HepG2 (cell line): ENCODE data around the gene BSND. TPM values are rescaled to one million over a fixed set of nuclear protein-coding genes. Genes with fewer than 3 reads are reported as not detected.

Source experiments
- FOXO1 ChIP-seq: sonication (generic); formaldehyde crosslinking; IDR thresholded peaks from 2 replicates; pipeline ENCODE4 v1.4.0; 2020; ENCODE audit warnings: missing genetic modification reagents
- MIER2 ChIP-seq: IDR thresholded peaks from 2 replicates; pipeline ENCODE4 v1.6.1; 2016; ENCODE audit warnings: missing biosample characterization, missing genetic modification reagents
- NFKB2 ChIP-seq: sonication (generic); formaldehyde crosslinking; IDR thresholded peaks from 2 replicates; pipeline ENCODE4 v1.4.0; 2020; ENCODE audit warnings: missing genetic modification reagents, borderline replicate concordance
- PATZ1 ChIP-seq: sonication (generic); formaldehyde crosslinking; IDR thresholded peaks from 2 replicates; pipeline ENCODE4 v1.4.0; 2020; ENCODE audit warnings: missing genetic modification reagents
- POLR2A ChIP-seq, 2 experiments: IDR thresholded peaks; 2 replicates each; pipeline ENCODE4 v1.6.1; 2011; ENCODE audit warnings: low read depth in 2 of 2, low read length in 2 of 2, mild to moderate bottlenecking in 1 of 2, moderate library complexity in 1 of 2; ENCODE audit not compliant: insufficient read depth in 1 of 2
- RNF2 ChIP-seq: fragments of 450-650 bp; conservative IDR thresholded peaks from 2 replicates; pipeline ENCODE4 v1.6.1; 2016; ENCODE audit warnings: low read depth
- SAP130 ChIP-seq: IDR thresholded peaks from 2 replicates; pipeline ENCODE4 v1.6.1; 2016; ENCODE audit warnings: low read depth
- SP4 ChIP-seq: sonication (generic); formaldehyde crosslinking; IDR thresholded peaks from 2 replicates; pipeline ENCODE4 v1.8.1; 2023; ENCODE audit warnings: mild to moderate bottlenecking, missing genetic modification reagents
- TARDBP ChIP-seq: sonication (generic); formaldehyde crosslinking; IDR thresholded peaks from 2 replicates; pipeline ENCODE4 v1.8.0; 2022; ENCODE audit warnings: mild to moderate bottlenecking, missing genetic modification reagents
- TCF7L2 ChIP-seq: IDR thresholded peaks from 2 replicates; pipeline ENCODE4 v1.6.1; 2011; ENCODE audit warnings: mild to moderate bottlenecking, low read depth, low read length, moderate library complexity
- TEAD3 ChIP-seq: optimal IDR thresholded peaks from 2 replicates; pipeline ENCODE3; 2016; ENCODE audit warnings: borderline replicate concordance
- ZBED4 ChIP-seq: sonication (generic); formaldehyde crosslinking; IDR thresholded peaks from 2 replicates; pipeline ENCODE4 v1.4.0; 2020; ENCODE audit warnings: missing genetic modification reagents, borderline replicate concordance
- ZBTB7A ChIP-seq: sonication (generic); formaldehyde crosslinking; IDR thresholded peaks from 2 replicates; pipeline ENCODE4 v1.8.0; 2022; ENCODE audit warnings: mild to moderate bottlenecking, missing genetic modification reagents
- ZFX ChIP-seq: sonication (generic); formaldehyde crosslinking; IDR thresholded peaks from 2 replicates; pipeline ENCODE4 v1.4.0; 2020; ENCODE audit warnings: mild to moderate bottlenecking, low read depth, missing genetic modification reagents, moderate library complexity
- ZNF18 ChIP-seq: sonication (generic); formaldehyde crosslinking; IDR thresholded peaks from 2 replicates; pipeline ENCODE4 v1.8.0; 2022; ENCODE audit warnings: mild to moderate bottlenecking, missing genetic modification reagents; ENCODE audit not compliant: insufficient replicate concordance
- ZNF205 ChIP-seq: IDR thresholded peaks from 2 replicates; pipeline ENCODE4 v1.6.1; 2018; ENCODE audit warnings: missing biosample characterization, missing genetic modification reagents
- ZNF224 ChIP-seq: sonication (generic); formaldehyde crosslinking; IDR thresholded peaks from 2 replicates; pipeline ENCODE4 v1.5.0; 2020; ENCODE audit warnings: mild to moderate bottlenecking, missing genetic modification reagents
- ZNF280B ChIP-seq: sonication (generic); formaldehyde crosslinking; IDR thresholded peaks from 2 replicates; pipeline ENCODE4 v1.5.0; 2020; ENCODE audit warnings: missing genetic modification reagents, mild to moderate bottlenecking, borderline replicate concordance
- ZNF704 ChIP-seq: sonication (generic); formaldehyde crosslinking; IDR thresholded peaks from 2 replicates; pipeline ENCODE4 v1.8.1; 2023; ENCODE audit warnings: mild to moderate bottlenecking, inconsistent platforms, moderate library complexity, missing genetic modification reagents, borderline replicate concordance
- ZSCAN29 ChIP-seq: sonication (generic); formaldehyde crosslinking; conservative IDR thresholded peaks from 2 replicates; pipeline ENCODE4 v1.4.0; 2020; ENCODE audit warnings: mild to moderate bottlenecking, missing genetic modification reagents
- polyA plus RNA-seq, 8 experiments: library from polyadenylated mRNA; depleted of rRNA in 3 of 8; stranded (reverse) in 7 of 8; unstranded in 1 of 8; fragments of >200 nt; fragmentation: Illumina TruSeq in 4 of 8; extraction: Trizol in 4 of 8; gene quantifications; 2 replicates each; pipeline versions ENCODE4 v1.2.1 to v1.2.3, GENCODE V29; 2011 to 2016; ENCODE audit warnings: low read depth in 4 of 8, missing spikeins in 1 of 8, mixed read lengths in 1 of 8; ENCODE audit not compliant: insufficient read depth in 1 of 8
- total RNA-seq, 5 experiments: library from RNA; depleted of rRNA; stranded (reverse); fragments of >200 nt; fragmentation: Illumina TruSeq; extraction: Trizol; gene quantifications; 2 replicates each; pipeline ENCODE4 v1.2.3, GENCODE V29; 2016; ENCODE audit warnings: low read depth in 1 of 5

The BSND gene
- total and polyA plus RNA-seq, 2 of the 13 experiments (the other 11 are each of a cell fraction or from before 2014, with no cell fraction given) = not detected

GRCh38 chr1:55021942-55022546, 23.3 kb downstream of the BSND start (continued):
- no peak for TF ChIP-seq TARDBP (CRISPR knock-in tag)
- peak; percentile 30; the same call in 1 of the 2 replicates for TF ChIP-seq SAP130
- no peak for TF ChIP-seq ZNF18 (CRISPR knock-in tag)
- peak; percentile 52; the same call in 1 of the 2 replicates for TF ChIP-seq MIER2 (CRISPR knock-in tag)
- peak; percentile 32 for TF ChIP-seq TEAD3 (CRISPR knock-in tag)
- TF ChIP-seq SP4 (CRISPR knock-in tag) = peak; percentile 69
- TF ChIP-seq TCF7L2 = no peak
- peak; percentile 87 for TF ChIP-seq ZFX
- 0 out of 2 replicates have a peak, but pooled peaks have one; percentile 39 for TF ChIP-seq ZNF704 (CRISPR knock-in tag)
- TF ChIP-seq ZBED4 = peak; percentile 98
- TF ChIP-seq POLR2A (IDR thresholded peaks at IDR 0.05; ENCODE audit: insufficient read depth in 1 of 2, low read depth in 2 of 2, low read length in 2 of 2) = 0 out of 4 replicates have a peak, but pooled peaks of 1 of the 2 experiments have one; percentile 18
- no peak for TF ChIP-seq ZSCAN29 (CRISPR knock-in tag)
- peak; percentile 50; the same call in 1 of the 2 replicates for TF ChIP-seq NFKB2 (CRISPR knock-in tag)
- 0 out of 2 replicates have a peak, but pooled peaks have one; percentile 27 for TF ChIP-seq PATZ1
- TF ChIP-seq ZNF224 (CRISPR knock-in tag) = no peak
- no peak for TF ChIP-seq ZBTB7A (CRISPR knock-in tag)
- 0 out of 2 replicates have a peak, but pooled peaks have one; percentile 35 for TF ChIP-seq FOXO1 (CRISPR knock-in tag)
- 0 out of 2 replicates have a peak, but pooled peaks have one; percentile 27 for TF ChIP-seq RNF2
- 0 out of 2 replicates have a peak, but pooled peaks have one; percentile 32 for TF ChIP-seq ZNF280B (CRISPR knock-in tag)
- TF ChIP-seq ZNF205 = 0 out of 2 replicates have a peak, but pooled peaks have one; percentile 17
